ENCODE data around the gene TMEM125.

The TMEM125 gene

GRCh38 chr1:43274125-43274803 lies 4.5 kb downstream of the TMEM125 start:
- no peak for DNase-seq (ENCODE audit: low spot score)

- no peak for DNase-seq (ENCODE audit: low spot score)
These were observed 5.0 kb downstream of the TMEM125 start for GRCh38 chr1:43274804-43275180.

- DNase-seq (ENCODE audit: low spot score) = no peak
These were observed 6.2 kb downstream of the TMEM125 start for GRCh38 chr1:43275826-43276620.

- no peak for DNase-seq (ENCODE audit: low spot score)
These were observed 6.9 kb downstream of the TMEM125 start for GRCh38 chr1:43276673-43277072.

GRCh38 chr1:43277116-43277876 lies 7.5 kb downstream of the TMEM125 start:
- no peak for DNase-seq (ENCODE audit: low spot score)

- no peak for DNase-seq (ENCODE audit: low spot score)
These were observed 9.4 kb downstream of the TMEM125 start for GRCh38 chr1:43279161-43279560.

- no peak for DNase-seq (ENCODE audit: low spot score)
These were observed 9.9 kb downstream of the TMEM125 start for GRCh38 chr1:43279666-43280065.

- DNase-seq (ENCODE audit: low spot score) = no peak
These were observed 10.9 kb downstream of the TMEM125 start for GRCh38 chr1:43280692-43281091.

GRCh38 chr1:43282220-43283195 lies 12.7 kb downstream of the TMEM125 start:
- no peak for DNase-seq (ENCODE audit: low spot score)

- DNase-seq (ENCODE audit: low spot score) = no peak
These were observed 14.3 kb downstream of the TMEM125 start for GRCh38 chr1:43284065-43284464.

- no peak for DNase-seq (ENCODE audit: low spot score)
These were observed 14.8 kb downstream of the TMEM125 start for GRCh38 chr1:43284546-43285110.

- no peak for DNase-seq (ENCODE audit: low spot score)
These were observed 15.6 kb downstream of the TMEM125 start, which contains the start of gene C1orf210 for GRCh38 chr1:43285269-43285990. C1orf210 (minus strand) TSS chr1:43285581; CDS start chr1:43283270, 2,311 bp downstream.

GRCh38 chr1:43286115-43286514 lies 16.3 kb downstream of the TMEM125 start:
- DNase-seq (ENCODE audit: low spot score) = no peak

GRCh38 chr1:43286533-43286932 lies 16.8 kb downstream of the TMEM125 start:
- DNase-seq (ENCODE audit: low spot score) = no peak

- no peak for DNase-seq (ENCODE audit: low spot score)
These were observed 18.4 kb downstream of the TMEM125 start for GRCh38 chr1:43288058-43288784.

GRCh38 chr1:43288785-43289706 lies 19.3 kb downstream of the TMEM125 start:
- no peak for DNase-seq (ENCODE audit: low spot score)

GRCh38 chr1:43292216-43292615 lies 22.4 kb downstream of the TMEM125 start:
- DNase-seq (ENCODE audit: low spot score) = no peak

- no peak for DNase-seq (ENCODE audit: low spot score)
These were observed 22.9 kb downstream of the TMEM125 start for GRCh38 chr1:43292679-43293078.

GRCh38 chr1:43293176-43293575 lies 23.4 kb downstream of the TMEM125 start:
- no peak for DNase-seq (ENCODE audit: low spot score)
